CMK (cell line): Measurements from ENCODE around the gene RNF217.
"Not testable (repeated sequence)": the region's sequence is repeated elsewhere in the genome, so short reads cannot be mapped to it uniquely, and the experiment has no call there.

Experiments used
- DNase-seq: peaks from one replicate; pipeline ENCODE4 v3.0.0-alpha.2; 2010; ENCODE audit warnings: low read depth

The RNF217 gene

DNA sequence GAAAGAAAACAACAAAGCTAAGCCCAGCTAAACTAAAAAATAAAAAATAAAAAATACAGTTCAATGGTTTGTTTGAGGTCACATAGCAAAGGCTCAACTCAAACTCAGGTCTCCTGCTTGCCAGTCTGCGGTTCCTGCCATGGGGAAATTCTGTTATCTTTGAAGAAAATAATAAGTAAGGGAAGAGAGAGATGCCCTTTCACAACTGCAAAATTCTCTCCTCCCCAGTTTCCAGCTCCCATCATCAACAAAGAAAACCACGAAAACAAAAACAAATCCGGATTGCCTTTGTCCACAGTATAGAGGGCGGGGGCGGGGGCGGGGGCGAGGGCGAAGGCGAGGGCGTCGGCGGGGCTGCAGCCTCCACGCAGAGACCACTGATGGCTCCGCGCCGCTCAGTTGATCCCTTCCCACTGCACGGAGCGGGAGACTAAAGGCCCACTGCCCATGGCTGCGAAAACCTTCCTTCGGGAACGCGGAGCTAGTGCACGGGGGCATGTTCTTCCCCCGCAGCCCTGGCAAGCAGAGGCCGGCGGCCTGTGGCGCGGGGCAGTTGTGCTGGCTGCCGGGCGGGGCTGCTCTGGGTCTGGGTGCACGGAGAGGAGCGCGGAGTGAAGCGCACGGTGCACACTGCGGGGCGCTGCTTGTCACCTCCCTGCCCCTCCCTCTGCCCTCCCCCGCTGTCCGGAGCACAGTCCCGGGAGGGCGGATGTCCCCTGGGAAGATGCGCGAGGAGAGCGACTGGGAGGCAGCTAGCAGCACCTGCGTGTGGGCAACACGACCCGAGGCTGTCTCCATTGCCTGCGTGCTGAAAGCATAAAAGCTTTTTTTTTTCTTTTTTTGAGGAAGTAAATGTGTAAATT, 137.2 kb downstream of the RNF217 start:
- no peak for DNase-seq

DNA sequence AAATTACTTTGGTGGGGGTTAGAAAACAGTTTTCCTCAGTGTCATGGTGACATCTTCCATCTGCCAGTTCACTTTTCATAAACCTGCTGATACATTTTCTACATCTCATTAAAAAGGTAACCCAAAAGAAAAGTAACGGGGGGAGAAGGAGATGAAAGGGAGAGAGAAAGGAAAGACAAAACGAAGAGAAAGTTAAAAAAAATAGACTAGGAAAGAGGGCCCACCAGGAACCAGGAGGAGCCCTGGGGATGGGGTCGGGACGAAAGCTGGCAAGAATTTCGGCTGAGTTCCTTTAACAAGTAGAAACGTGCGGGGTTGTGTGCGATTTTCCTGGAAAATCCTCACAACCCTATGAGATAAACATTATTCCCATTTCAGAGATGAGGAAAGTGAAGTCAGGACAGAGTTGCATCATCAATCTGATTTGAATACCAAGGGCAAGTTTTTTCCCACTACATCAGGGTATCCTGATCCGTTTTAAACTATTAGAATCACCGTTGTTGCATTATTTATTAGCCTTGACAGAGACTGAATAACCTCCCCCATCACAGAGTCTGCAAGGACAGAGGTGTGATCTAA, 137.9 kb downstream of the RNF217 start:
- no peak for DNase-seq

DNA sequence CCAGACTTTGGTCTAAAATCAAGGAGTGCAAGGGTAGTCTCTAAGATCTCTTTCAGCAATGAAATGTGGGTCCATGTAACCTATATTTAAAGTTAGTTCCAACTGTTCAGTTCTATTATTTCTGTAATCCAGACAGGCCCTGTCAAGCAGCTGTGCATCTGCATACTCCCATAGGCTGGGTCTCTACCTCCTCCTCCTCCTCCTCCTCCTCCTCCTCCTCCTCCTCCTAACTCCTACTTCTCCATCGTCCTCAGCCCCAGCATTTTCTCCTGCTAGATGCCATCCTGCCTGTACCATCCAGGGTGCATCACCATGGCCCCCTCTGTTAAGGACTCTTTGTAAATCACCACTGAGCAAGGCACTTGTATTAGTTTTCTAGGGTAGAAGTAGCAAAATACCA, 138.9 kb downstream of the RNF217 start:
- no peak for DNase-seq

DNA sequence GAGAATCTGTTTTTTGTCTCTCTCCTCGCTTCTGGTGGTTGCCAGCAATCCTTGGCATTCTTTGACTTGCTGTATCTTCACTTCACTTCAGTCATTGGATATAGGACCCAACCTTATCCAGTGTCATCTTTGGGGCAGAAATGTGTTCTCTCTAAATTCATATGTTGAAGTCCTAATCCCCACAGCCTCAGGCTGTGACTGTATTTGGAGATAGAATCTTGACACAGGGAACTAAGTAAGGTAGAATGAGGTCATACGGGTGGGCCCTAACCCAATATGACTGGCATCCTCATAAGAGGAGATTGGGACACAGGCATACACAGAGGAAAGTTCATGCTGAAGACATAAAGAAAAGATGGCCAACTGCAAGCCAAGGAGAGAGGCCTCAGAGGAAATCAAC, 139.4 kb downstream of the RNF217 start:
- no peak for DNase-seq

DNA sequence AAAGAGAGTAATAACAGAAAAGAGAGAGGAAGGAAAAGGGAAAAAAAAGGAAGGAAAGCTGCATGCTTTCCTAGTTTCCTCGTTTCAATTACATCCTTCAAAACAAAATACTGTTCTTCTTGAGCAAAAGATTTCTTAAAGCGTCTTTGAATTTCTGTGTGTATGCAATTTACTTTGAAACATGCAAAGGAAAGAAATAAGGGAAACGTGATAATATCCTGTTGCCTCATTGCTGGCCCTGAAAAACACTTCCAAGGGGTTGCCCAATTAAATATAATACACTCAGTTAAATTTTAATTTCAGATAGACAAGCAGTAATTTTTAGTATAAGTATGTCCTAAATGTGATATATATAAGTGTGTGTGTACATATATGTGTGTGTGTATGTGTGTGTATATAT, 140.2 kb downstream of the RNF217 start:
- no peak for DNase-seq

DNA sequence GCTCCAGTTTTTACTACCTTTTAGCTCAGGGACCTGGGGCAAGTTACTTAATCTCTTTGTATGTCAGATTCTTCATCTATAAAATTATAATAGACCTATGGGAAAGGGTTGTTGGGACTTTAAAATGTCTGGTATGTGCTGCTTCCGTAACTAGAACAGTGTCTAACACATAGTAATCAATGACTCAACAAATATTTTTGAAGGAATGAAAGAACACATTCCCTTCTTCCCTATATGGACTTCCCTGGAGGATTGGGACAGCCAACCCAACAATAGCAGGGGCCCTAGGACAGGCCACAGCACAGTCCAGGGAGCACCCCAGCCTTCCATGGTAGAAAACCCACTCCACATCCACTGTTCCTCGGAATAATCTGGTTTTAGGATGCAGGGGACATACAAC, 140.7 kb downstream of the RNF217 start:
- no peak for DNase-seq

DNA sequence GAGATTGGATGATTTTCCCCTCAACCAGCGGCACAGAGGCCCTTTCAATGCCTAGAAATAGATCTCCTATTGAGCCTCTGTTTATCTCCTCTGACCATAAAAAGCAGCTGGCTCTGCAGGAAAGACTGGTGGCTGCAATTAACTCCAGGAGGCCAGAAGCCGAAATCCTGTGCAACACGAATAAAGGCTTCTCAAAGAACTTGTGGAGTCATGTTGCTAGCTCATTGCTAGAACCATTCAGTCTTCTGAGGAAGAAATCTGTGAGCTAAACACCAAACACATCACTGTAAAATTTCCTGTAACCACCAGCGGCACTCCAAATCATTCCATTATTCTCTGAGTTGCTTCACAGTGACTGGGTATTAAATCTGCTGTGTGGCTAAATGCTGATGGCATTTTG, 142.2 kb downstream of the RNF217 start:
- DNase-seq = no peak

DNA sequence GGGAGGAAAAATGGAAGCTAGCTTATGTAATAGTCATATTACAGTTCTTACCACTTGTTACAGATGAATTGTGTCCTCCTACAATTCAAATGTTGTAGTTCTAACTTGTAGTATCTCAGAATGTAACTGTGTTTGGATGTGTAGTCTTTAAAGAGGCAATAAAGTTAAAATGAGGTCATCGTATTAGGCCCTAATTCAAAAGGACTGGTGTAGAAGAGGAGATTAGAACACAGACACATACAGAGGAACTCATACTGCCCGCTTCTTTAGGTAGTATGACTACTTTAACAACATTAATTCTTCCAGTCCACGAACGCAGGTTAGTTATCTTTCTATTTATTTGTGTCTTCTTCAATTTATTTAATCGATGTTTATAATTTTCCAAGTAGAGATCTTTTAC, 144.8 kb downstream of the RNF217 start:
- DNase-seq = no peak

DNA sequence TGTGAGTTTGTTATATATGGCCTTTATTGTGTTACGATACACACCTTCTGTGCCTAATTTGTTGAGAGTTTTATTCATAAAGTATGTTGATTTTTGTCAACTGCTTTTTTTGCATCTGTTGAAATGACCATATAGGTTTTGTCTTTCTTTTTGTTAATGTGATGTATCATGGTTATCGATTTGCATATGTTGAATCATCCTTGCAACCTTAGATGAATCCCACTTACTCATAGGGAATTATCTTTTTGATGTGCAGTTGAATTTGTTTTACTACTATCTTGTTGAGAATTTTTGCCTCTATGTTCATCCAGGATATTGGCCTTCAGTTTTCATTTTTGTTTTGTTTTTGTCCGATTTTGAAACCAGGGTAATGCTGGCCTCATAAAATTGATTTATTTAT, 145.7 kb downstream of the RNF217 start:
- DNase-seq = no peak

DNA sequence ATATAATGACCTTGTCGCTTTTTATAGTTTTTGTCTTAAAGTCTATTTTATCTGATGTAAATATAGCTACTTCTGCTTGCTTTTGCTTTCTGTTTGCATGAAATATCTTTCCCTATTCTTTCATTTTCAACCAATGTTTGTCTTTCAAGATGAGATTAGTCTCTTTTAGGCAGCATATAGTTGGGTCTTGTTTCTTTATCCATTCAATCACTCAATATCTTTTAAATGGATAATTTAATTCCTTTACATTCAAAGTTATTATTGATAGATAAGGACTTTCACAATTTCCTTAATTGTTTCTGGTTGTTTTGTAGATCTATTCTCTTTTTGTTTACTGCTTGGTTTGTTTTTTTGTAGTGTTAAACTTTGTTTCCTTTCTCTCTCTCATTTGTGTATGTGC, 147.8 kb downstream of the RNF217 start:
- no peak for DNase-seq

DNA sequence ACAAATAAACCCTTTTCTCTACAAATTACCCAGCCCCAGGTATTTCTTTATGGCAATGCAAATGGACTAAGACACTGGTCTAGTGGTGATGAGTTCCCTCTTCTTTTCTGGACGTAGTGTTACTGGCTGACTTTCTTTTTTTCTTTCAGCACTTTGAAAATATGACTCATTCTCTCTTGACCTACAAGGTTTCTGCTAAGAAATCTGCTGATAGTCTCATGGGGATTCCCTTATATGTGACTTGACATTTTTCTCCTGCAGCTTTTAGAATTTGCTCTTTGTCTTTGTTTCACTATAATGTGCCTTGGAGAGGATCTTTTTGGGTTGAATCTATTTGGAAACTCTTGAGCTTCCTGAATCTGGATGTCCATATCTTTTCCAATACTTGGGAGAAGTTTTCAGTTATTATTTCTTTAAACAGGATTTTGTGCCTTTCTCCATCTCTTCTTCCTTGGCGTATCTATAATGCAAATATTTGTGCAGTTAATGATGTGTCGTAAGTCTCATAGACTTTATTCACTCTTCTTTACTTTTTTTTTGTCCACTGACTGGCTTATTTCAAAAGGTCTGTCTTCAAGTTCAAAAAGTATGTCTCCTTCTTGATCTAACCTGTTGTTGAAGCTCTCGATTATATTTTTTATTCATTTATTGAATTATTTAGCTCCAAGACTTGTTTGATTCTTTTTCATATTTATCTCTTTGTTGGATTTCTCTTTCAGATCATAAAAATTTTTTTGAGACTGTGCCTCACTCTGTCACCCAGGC, 149.2 kb downstream of the RNF217 start:
- DNase-seq = no peak

DNA sequence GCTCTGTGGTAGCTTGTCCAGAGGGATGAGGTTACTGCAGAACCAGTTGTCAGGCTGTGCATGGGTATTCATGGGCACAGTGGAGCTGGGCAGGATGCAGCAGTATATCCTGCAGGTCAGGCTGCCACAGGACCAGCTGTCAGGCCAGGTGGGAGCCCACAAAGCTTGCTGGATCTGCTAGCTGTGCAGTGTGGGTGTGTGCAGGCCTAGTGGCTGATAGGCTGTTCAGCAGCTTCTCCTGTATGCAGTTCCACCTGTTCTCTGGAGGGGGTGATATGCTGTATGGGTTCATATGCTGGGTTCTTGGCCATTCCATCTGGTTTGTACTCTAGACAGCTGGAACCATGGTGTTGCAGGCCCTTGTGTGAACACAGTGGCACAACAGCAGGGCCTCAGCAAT, 150.7 kb downstream of the RNF217 start:
- DNase-seq = no peak

DNA sequence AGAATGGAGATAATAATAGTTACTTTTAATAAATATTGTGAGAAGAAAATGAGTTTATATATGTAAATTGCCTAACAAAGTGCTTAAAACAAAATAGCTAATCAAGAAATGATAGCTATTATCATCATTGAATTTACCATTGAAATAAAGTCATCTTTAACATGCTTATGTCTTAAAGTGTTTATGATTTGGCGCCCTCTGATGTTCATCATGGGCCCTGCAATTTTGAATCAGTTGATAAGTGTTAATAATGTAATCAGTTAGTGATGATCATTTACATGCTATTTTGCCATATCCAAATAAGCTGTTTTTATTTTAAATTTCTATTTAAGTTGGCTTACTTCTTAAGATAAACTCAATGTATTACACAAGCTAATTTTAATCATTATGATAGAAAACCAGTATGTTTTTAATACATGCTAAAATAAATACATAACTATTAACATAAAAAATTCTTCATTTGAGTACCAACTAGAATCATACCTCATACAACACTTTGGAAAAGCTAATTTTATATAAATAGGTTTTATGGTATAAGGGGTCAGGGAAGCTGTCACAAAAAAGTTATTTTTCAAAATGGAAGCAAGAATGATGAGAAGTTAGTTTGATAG, 152.1 kb downstream of the RNF217 start:
- no peak for DNase-seq

DNA sequence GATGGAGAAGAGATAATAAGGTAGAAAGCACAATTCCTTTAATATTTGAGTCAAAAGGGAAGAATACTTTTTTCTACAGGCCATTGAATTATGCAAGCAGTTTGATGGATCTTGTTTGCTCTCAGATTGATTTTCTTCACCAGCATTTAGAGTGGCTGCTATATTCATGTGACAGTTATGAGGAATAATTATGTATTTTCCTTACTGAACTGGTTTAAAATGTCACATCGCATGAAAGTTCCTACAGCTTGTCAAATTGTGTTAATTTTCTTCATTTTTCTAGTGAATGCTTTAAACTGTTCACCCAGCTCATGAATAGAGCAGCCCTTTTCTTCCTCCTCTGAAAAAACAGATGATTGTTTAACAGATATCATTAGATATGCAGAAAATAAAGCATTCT, 153.9 kb downstream of the RNF217 start:
- no peak for DNase-seq

DNA sequence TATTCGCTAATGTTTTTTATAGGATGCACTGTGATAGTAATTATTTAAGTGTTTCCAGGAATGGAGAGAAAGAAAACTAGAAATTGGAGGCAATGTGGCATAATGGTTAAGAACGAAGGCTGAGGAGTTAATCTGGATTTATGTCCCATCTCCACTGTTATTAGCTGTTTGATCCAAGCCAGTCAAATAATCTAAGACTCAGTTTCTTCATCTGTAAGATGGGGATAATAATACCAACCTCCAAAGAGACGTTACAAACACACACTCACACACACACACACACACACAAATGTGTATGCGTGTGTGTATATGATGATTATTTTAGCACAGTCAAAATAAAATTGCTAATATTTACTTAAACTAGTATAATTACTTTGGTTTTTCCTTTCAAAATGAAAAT, 154.5 kb downstream of the RNF217 start:
- DNase-seq = no peak

DNA sequence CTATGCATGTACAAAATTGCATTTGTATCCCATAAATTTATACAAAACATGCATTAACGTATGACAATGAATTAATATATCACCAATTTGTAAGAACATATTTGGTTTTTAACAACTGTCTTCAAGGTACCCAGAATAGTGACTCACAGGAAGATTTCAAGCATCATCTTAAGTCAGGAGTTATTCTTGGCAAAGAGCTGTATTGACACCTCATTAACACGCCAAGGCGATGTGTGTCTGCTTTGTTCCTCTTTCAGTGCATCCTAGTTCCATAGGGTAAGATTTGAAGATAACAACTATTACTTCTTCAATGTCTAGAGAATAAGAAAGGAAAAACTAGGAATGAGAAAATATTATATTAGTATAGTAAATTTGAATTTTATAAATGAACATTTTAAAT, 155.6 kb downstream of the RNF217 start:
- DNase-seq = no peak

DNA sequence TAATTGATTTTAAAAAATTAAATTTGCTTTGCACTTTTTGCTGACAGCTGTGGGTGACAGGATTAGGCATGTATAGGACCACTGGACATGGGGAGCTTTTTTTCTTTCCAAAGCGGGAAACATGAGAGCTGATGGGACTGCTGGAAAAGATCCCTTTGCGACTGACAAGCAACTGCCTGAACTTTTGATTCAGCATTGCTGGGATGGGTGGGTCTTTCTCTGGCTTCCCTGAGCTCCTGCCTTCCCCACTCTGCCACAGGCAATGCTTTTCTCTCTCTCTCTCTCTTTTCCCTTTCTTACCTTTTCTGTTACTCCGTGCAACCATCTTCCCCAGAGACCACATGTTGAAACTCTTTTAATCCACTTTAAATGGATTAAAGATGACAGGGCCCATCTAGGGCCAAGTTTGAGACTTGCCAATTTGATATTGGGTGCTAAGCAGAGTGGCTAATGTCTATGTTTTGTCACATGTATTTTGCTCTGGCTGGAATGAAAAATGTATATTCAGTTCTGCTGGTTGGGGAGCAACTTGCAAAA, 157.9 kb downstream of the RNF217 start:
- no peak for DNase-seq

DNA sequence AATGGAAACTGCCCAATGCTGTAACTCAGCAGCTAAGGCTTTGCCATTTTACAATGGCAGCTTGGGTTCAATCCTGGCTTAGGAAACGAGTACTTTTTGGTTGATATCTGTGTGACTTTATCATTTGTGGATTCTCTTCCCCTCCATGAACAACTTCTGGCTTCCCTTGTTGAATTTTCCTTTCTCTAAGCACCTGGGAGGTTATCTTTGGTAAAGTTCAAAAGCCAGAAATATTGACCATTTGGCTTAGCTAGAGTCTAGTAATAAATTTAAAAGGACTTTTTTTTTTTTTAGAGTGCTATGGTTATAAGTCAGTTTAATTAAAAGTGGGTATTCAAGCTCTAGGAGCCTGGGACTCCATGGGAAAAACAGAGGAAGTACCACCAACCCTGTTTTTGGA, 159.7 kb downstream of the RNF217 start:
- no peak for DNase-seq

DNA sequence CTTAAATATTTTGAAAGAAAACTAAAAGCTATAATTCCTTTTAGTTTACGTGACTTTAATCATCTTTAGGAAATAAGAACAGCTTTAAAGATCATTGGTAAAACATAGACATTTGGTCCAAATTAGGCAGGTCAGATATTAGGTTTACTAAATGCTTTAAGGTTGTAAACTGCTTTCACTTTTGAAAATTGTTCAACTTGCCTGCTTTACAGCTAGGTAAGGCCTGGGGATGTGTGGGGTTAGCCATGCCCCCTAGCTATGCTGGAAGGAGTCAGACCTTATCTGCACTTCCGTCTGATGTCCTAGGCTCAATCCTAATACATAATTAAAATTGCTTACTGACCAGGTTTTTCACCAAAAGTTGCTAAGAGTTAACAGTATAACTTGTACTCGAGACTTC, 160.8 kb downstream of the RNF217 start:
- no peak for DNase-seq

DNA sequence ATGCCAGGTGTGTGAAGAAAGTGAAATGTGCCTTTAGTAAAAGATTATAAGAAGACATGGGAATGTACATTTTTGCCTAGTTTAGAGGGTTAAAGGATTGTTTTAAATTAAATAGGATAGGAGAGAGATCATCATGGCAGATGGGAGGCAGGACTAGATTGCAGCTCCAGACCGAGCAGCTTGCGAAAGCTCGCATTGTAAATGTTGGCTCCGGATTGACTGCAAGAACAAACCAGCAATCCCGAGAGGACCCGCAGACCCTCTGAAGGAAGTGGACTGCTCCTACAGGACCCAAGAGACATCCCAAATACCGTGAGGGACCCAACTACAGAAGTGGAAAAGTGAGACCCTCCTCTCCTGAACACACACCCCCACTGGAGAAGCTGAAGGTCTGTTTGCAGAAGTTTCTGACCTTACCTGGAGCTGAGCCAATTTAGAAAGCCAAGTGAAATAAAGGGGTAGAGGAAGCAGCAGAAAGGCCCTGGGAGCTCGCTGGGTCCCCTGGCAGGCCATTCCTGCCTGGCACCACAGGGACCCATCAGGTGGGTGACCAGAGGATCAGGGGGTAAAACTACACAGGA, 161.3 kb downstream of the RNF217 start:
- no peak for DNase-seq

DNA sequence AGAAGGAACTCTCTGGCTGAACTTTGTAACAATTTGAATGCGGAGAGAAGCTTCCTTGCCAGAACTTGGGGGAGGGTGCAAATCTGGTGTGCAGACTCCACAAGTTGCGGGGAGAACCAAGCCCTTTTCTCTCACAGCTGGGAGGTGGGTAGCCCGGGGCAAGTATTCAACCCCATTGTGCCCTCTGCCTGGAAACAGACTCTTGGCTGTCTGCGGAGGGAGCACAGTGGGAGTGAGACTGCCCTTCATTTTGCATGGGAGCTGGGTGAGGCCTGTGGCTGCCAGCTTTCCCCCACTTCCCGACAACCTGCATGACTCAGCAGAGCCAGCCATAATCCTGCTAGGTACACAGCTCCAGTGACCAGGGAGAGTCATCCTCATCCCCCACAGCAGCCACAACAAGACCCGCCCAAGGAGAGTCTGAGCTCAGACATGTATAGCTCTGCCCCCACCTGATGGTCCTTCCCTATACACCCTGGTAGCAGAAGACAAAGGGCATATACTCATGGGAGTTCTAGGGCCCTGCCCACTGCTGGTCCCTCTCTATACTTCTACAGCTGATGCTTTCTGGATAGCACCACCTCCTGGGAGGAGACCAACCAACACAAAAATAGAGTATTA, 161.9 kb downstream of the RNF217 start:
- no peak for DNase-seq

DNA sequence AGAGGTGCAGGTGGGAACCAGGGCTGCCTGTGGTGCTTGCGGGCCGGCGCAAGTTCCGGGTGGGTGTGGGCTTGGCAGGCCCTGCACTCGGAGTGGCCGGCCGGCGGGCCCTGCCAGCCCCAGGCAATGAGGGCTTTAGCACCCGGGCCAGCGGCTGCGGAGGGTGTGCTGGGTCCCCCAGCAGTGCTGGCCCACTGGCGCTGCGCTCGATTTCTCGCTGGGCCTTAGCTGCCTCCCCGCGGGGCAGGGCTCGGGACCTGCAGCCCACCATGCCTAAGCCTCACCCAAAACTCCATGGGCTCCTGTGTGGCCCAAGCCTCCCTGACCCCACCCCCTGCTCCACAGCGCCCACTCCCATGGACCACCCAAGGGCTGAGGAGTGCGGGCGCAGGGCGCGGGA, 163.6 kb downstream of the RNF217 start:
- not testable (repeated sequence) for DNase-seq
